HG02938 (cell line): ENCODE measurements around the gene SEMA4C.

ENCODE experiments used
- ATAC-seq: cut with Tn5 transposase; IDR thresholded peaks from one replicate; pipeline ENCODE4 v1.9.1; 2021; ENCODE audit warnings: mild to moderate bottlenecking, moderate library complexity; ENCODE audit not compliant: unreplicated experiment

The SEMA4C gene

DNA sequence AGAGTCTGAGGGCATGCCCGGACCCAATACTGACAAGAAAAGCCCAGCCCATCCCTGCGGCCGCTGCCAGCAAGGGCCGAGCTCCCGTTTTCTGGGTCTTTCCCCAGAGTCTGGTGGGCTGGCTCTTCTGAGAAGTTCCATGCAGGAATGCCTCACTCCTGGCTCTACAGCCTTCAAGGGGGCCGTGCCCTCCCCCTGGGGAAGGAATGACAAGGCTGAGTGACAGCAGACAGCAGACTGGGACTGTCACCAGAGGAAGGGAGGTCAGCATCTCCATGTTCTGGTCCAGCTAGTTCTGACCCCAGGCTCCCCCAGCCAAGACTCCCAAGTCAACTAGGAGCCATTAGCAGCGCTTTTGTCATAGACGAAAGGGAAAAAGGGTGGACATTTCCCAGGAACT, 13.0 kb upstream of the SEMA4C start:
- no peak for ATAC-seq

GRCh38 chr2:96882230-96882629, 12.3 kb upstream of the SEMA4C start:
- ATAC-seq: no peak

- ATAC-seq: no peak
Measured at GRCh38 chr2:96881349-96882195, 11.7 kb upstream of the SEMA4C start.

DNA sequence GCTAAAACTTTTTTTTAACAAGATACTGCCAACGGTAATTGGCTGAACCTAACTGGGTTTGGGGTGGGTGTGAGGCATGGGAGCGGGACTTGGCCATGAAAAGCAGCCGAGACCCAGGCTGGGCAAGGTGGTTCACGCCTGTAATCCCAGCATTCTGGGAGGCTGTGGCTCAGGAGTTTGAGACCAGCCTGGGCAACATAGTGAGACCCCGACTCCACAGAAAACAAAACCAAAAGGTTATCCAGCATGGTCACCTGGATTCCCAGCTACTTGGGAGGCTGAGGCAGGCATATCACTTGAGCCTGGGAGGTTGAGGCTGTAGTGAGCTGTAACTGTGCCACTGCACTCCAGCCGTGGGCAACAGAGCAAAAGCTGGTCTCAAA, 11.0 kb upstream of the SEMA4C start:
- ATAC-seq: no peak

DNA sequence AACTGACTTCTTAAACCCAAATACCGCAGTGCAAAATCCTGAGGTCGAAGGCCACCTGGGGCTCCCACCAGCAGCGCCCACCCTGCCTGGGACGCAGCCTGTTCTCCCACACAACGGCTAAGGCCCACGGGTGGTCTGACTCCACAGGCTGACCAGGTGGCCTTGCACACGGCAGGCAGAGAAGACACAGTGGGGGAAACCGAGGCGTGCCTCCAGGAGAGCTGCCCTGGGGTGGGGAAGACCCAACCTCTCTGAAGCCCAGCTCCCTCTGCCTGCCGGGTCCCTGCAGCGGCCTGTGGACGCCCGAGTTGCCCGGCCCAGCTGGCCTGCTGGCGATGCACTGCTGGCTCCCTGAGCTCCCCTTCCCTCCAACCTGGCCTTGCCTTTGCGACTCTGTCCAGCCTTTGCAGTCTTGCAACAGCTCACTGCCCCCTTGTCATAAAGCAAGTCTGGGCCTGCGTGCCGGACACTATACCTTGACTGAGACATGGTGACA, 9.7 kb upstream of the SEMA4C start:
- no peak for ATAC-seq

DNA sequence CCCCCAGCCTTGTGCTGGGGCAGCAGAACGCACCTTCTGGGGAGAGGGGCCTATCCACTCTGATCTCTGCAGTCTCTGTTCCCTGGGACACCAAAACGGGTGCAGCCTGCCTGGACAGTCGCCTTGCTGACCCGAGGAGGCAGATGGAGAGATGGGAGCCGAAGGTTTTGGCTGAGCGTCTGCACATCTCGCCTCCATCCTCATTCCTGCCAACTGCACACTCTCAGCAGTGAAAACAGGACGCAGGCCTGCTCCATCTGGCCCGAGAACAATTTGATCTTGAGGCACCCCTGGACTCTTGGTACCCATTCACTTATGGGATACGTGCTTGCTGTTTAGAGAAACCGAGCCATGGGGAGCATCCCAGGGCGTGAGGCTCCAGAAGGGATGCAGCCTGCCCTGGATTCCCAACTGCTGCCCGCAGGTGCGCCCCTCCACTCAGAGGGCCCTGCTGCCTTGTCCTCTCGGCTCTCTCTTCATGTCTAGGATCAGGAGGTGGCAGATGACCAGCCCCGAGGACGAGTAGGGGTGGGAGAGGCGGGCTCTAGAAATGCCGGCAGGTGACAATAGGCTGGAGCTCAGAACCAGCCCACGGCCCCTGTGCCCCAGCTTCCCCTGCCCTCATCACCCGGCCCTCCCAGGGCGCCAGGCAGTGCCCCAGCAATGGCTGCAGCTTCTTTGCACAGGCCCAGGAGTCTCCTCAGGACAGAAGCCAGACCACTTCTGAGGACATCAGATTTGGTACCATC, 9.1 kb upstream of the SEMA4C start:
- no peak for ATAC-seq

DNA sequence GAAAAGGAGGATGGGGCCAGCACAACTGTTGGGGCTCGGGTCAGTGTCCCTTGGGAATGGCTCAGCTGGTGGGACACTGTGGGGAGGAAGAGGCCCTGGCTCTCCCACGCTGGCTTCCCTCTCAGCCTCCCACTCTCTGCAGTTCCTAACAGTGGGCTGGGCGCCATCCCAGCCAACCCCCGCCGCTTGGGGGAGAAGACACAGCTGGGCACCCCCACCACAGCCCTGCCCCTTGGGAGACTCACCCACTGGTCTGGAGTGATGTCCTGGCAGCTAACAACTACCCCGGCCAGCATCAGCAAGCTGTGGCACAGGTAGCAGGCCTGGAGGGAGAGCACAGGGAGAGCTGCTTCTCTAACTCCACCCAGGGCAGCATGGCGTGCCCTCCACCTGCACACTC, 8.3 kb upstream of the SEMA4C start:
- ATAC-seq: no peak

- no peak for ATAC-seq
Measured at GRCh38 chr2:96877631-96878092, 7.8 kb upstream of the SEMA4C start.

GRCh38 chr2:96877042-96877451, 7.2 kb upstream of the SEMA4C start:
- no peak for ATAC-seq

- ATAC-seq: no peak
Measured at GRCh38 chr2:96876269-96877041, 6.6 kb upstream of the SEMA4C start.

- no peak for ATAC-seq
Measured at GRCh38 chr2:96875498-96876268, 5.8 kb upstream of the SEMA4C start.

GRCh38 chr2:96874198-96874831, 4.4 kb upstream of the SEMA4C start:
- no peak for ATAC-seq

DNA sequence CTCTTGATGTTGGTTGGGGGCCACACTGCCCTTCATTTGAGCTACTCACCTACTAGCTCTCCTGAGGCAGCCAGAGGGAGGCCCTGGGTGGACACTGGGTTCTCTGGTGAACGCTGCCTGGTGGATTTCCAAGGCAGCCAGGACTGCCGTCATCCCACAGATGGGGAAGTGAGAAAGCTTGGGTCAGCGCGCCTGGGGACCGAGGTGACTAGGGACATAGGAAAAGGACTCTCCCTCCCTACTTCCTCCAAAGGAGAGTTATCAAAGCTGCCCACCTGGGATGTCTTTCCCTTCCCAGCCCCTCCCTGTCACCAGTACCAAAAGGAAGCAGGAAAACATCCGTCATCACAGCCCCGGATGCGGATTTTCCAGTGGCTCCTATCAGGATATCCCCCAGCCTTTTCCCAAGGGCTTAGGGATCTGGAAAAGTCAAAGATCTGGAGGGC, 3.8 kb upstream of the SEMA4C start:
- ATAC-seq: no peak

- no peak for ATAC-seq
Measured at GRCh38 chr2:96872591-96873349, 2.9 kb upstream of the SEMA4C start.

DNA sequence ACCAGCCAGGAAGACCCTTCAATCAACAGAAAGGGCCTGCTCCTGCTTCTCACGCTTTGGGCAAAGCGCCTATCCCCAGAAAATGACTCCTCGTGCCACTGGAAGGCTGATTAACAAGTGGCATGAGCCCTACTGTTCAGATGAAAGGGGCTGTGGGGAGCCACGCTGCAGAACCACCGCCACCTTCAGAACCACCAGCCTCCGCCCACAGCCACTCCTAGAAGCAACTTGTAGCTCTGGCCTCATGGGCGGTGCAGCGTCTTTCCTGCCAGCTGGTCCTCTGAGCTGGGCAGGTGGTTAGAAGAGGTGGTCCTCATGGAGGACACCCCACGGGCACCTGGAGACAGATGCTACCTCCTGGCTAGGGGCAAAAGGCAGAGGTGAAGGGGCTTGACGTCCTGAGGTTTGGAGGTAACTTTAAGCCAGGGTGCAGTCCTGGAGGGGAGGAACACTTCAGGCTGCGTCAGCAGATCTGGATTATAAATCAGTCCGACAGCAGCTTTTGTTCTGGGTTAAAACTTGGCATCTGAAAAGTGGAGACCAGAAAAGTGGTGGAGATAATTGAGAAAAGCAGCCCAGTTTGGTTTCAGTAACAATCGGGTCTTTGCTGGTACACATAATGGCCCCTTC, 861 bp upstream of the SEMA4C start:
- no peak for ATAC-seq

DNA sequence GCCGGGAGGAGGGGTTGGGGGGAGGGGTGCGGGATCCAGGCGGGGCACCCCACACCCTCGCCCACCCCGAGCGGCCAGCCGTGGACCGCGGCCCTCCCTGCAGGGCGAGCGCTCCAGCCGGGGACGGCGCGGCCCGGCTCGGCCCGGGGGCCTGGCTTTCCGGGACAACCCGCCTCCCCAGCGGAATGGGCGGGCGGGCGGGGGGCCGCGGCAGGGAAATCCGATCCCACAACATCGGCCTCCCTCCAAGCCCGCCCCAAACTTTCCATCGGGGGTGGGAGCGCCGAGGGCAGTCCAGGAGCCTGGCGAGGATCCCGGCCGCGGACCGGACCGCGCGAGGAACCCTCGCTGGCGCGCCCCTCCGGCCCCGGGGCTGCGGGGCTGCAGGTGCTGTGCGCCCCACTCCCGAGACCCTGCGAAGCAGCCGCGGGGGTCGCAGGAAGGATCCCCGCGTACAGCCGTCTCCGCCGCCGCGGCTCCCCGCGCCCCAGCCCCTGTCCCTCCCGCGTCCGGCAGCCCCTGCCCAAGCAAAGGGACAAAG, 529 bp downstream of the SEMA4C start:
- ATAC-seq: no peak

GRCh38 chr2:96868555-96869280, 1.2 kb downstream of the SEMA4C start:
- no peak for ATAC-seq
